Heart left ventricle (tissue), 16 donors: ENCODE measurements around the gene EPYC. TPM values are rescaled to one million over a fixed set of nuclear protein-coding genes. Genes with fewer than 3 reads are reported as not detected.

ENCODE experiments used
- ATAC-seq, 4 donors: fragments of 200-7000 bp; cut with Tn5 transposase; one replicate each; pipeline ENCODE4 v1.9.1; 2020 to 2022; ENCODE audit warnings: moderate library complexity in 4 of 4, mild to moderate bottlenecking in 3 of 4, moderate number of reproducible peaks in 1 of 4
- DNase-seq, 5 donors: peaks; one replicate each; pipeline ENCODE4 v3.0.0-alpha.2; 2020
- H3K27ac ChIP-seq, 12 donors: fragments of 200-600 bp; sonication (generic) in 4 of 12; one replicate each; pipeline versions ENCODE4 v1.5.0 to v1.8.0; 2016 to 2022; ENCODE audit warnings: mild to moderate bottlenecking in 2 of 12
- H3K27me3 ChIP-seq, 9 donors: fragments of 200-600 bp; sonication (generic) in 2 of 9; one replicate each; pipeline versions ENCODE4 v1.5.1 to v1.8.0; 2016 to 2022; ENCODE audit warnings: mild to moderate bottlenecking in 3 of 9
- H3K36me3 ChIP-seq, 9 donors: fragments of 200-600 bp; sonication (generic) in 2 of 9; one replicate each; pipeline versions ENCODE4 v1.5.0 to v1.8.0; 2018 to 2022; ENCODE audit warnings: mild to moderate bottlenecking in 2 of 9
- H3K4me1 ChIP-seq, 12 donors: fragments of 200-600 bp; sonication (generic) in 4 of 12; one replicate each; pipeline versions ENCODE4 v1.5.0 to v1.8.0; 2016 to 2022; ENCODE audit warnings: mild to moderate bottlenecking in 3 of 12
- H3K4me3 ChIP-seq, 12 donors: fragments of 200-600 bp; sonication (generic) in 4 of 12; one replicate each; pipeline versions ENCODE4 v1.5.0 to v1.8.0; 2017 to 2022; ENCODE audit warnings: mild to moderate bottlenecking in 9 of 12, moderate library complexity in 4 of 12
- H3K9me3 ChIP-seq, 12 donors: fragments of 200-600 bp; sonication (generic) in 4 of 12; one replicate each; pipeline versions ENCODE4 v1.5.0 to v1.8.0; 2016 to 2022; ENCODE audit warnings: mild to moderate bottlenecking in 1 of 12
- POLR2A ChIP-seq, 2 donors: fragments of 450-650 bp; IDR thresholded peaks; one replicate each; pipeline ENCODE4 v1.6.1; 2017; ENCODE audit warnings: antibody characterized with exemption in 2 of 2, mild to moderate bottlenecking in 2 of 2, moderate library complexity in 2 of 2
- WGBS, 4 donors: extraction: QIAGEN DNeasy Blood & Tissue Kit in 2 of 4; methylation state at CpG; one replicate each; pipeline versions ENCODE4 v1.1.5 to v1.1.7; 2013 to 2018; 5-methylcytosine and 5-hydroxymethylcytosine counted together
- intact Hi-C, 10 donors: fragments of 100-400 bp; cut with DNase I; formaldehyde crosslinking; loops; one replicate each; pipeline versions ENCODE4 v1.11.1 to v1.14.2; 2022
- polyA plus RNA-seq, 2 donors: library from polyadenylated mRNA; stranded (reverse); fragments of 200-250 nt; gene quantifications; one replicate each; pipeline ENCODE4 v1.2.3, GENCODE V29; 2013
- total RNA-seq, 9 donors: library from RNA; depleted of rRNA in 2 of 9; stranded (reverse); fragments of >200 nt in 2 of 9; fragmentation: NEBNext Ultra II Directional in 3 of 9; extraction: Animal tissue kit (Norgen Biotek cat#: 25700) in 3 of 9; gene quantifications; one replicate each; pipeline versions ENCODE4 v1.1.0 to v1.2.4, GENCODE V29; 2016 to 2023
- TF ChIP-seq, protein P1 (sequence below), 12 donors: fragments of 200-600 bp; sonication (generic) in 4 of 12; IDR thresholded peaks; one replicate each; pipeline versions ENCODE4 v1.5.0 to v1.8.0; 2018 to 2022; ENCODE audit warnings: antibody characterized with exemption in 12 of 12, mild to moderate bottlenecking in 5 of 12
- donor health status: ischemic (EF 13 %, LVEDD 7.1; RV severe dilation, severe dysfunction).
- donor health status: healthy with polysubstance abuse.
- donor health status: DM: no; HTN: yes; CAD: no.
- donor health status: DM: no; HTN: no; CAD: no.
- donor health status: ischemic (EF 25% LVEDD 6.9; RV normal size, moderate dysfunction).
- donor health status: ischemic (EF 25% LVEDD 5.7; RV mildly dilated, moderate dysfunction).
- donor health status: healthy.
- donor health status: DM: yes; HTN: yes; CAD: no.
- donor health status: ischemic (EF 35%, LVEDD 5.7; RV mildly dilated, moderate dysfunction).
- donor health status: nonischemic (EF 11% LVEDD 7.7; RV severe dilation, severe dysfunction).
- donor health status: DM: yes; HTN: yes; CAD: no.
- donor health status: PGD.
- donor health status: ischemic (EF 29% LVEDD 5.4; RV normal size, mild dysfunction).
- donor health status: nonischemic (EF 23%, LVEDD 6.1; RV moderate dilation, normal function).

The EPYC gene
- total and polyA plus RNA-seq, 11 donors, result not detected

DNA sequence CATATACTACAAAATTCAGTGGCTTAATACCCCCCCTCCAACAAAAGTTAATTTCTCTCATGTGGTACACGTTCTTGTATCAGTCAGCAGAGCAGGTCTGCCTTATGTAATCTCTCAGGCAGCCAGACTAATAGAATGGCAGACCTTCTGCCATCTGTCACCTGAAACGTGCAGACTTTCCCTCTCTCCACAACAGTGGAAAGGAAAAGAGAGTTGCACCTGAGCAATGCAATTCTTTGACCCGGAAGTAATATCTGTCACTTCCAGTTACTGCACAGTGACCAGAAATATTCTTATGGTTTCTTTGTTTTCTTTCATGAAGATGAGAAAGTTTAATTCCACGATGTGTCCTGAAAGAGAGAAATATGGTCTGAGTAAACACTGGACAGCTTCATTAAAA, 38.6 kb upstream of the EPYC start:
- H3K27ac ChIP-seq, result no peak overlapping the region
- intact Hi-C loops, result no loop called here
- no peaks in the 10 kb centered on the region for H3K9me3 ChIP-seq
- H3K4me3 ChIP-seq, result no peak overlapping the region
- no peaks in the 10 kb centered on the region for H3K4me1 ChIP-seq
- no peaks in the 10 kb centered on the region for H3K27me3 ChIP-seq
- 62 to 67% (median 66%) methylated on average over 4 of the region's 4 CpGs for WGBS, 4 donors
- no peak for DNase-seq
- TF ChIP-seq, protein P1, sequence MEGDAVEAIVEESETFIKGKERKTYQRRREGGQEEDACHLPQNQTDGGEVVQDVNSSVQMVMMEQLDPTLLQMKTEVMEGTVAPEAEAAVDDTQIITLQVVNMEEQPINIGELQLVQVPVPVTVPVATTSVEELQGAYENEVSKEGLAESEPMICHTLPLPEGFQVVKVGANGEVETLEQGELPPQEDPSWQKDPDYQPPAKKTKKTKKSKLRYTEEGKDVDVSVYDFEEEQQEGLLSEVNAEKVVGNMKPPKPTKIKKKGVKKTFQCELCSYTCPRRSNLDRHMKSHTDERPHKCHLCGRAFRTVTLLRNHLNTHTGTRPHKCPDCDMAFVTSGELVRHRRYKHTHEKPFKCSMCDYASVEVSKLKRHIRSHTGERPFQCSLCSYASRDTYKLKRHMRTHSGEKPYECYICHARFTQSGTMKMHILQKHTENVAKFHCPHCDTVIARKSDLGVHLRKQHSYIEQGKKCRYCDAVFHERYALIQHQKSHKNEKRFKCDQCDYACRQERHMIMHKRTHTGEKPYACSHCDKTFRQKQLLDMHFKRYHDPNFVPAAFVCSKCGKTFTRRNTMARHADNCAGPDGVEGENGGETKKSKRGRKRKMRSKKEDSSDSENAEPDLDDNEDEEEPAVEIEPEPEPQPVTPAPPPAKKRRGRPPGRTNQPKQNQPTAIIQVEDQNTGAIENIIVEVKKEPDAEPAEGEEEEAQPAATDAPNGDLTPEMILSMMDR (IDR thresholded peaks at IDR 0.05), result no peak
- no peak for TF ChIP-seq POLR2A (IDR thresholded peaks at IDR 0.05)
- ATAC-seq, result no peak
- H3K36me3 ChIP-seq, result no peaks in the 10 kb centered on the region

DNA sequence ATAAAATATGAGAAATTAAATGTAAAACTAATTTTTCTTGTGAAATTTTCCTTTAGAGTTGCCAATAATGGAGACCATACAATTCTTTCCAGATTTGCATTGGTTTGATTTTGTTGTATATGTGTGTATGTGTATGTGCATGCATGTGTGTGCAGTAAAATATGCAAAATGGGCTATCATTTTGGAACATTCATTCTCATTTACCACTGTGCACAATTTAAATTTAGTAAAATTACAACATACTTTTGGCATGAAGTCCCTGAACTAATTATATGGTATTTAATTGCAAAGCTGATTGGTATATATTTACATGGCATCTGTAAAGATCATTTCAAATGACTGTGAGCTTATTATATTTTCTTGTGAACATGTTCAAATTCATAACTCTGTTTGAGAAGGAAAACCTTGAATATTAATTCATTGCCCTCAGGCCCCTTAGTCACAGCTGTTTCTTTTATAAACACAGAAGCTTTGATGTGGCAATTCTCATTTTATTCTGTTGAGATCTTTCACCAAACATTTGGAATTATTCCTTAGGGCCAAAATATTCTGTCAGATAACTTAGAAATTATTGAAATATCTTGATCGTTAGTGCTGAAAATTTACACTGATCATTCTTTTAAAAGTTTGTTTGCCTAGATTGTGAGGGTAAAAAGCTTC, 35.5 kb upstream of the EPYC start:
- no peaks in the 10 kb centered on the region for H3K36me3 ChIP-seq
- no peak overlapping the region for H3K4me3 ChIP-seq
- 70 to 76% (median 72%) methylated on average over 1 of the region's 1 CpG for whole genome bisulfite sequencing, 4 donors
- no peaks in the 10 kb centered on the region for H3K27me3 ChIP-seq
- no peaks in the 10 kb centered on the region for H3K4me1 ChIP-seq
- no peak overlapping the region for H3K27ac ChIP-seq
- no peak for DNase-seq
- TF ChIP-seq POLR2A (IDR thresholded peaks at IDR 0.05), result no peak
- TF ChIP-seq, protein P1 (IDR thresholded peaks at IDR 0.05), result no peak
- ATAC-seq, result no peak
- H3K9me3 ChIP-seq, result no peaks in the 10 kb centered on the region
- intact Hi-C loops, result no loop called here

DNA sequence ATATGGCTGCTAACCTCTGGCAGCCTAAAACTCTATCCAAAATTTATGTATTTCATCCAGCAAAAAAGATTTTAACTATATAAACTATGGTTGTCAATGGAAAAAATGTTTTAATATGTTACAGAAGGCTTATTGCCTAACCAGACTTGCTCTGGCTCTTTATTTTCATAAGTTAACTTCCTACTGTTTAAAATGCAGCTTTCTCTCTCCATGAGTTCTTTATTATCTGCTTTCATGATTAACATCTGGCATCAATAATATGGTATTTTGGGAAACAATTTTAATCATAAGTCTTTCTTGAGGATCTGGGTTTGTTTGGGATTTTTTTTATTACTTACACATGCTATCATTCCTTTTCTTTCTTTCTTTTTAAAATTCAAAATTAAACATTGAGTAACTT, 32.5 kb upstream of the EPYC start:
- Histone ChIP-seq H3K27ac (peak overlapping the region in 3 of 12 donors; percentile 1 to 17 (median 14)), H3K4me3 (no peak overlapping the region), H3K4me1 (no peaks in the 10 kb centered on the region), H3K9me3 (no peaks in the 10 kb centered on the region), H3K27me3 (no peaks in the 10 kb centered on the region), H3K36me3 (no peaks in the 10 kb centered on the region)
- intact Hi-C loops, result no loop called here
- no peak for ATAC-seq
- no peak for DNase-seq
- no peak for TF ChIP-seq POLR2A (IDR thresholded peaks at IDR 0.05)
- TF ChIP-seq, protein P1 (IDR thresholded peaks at IDR 0.05), result no peak

DNA sequence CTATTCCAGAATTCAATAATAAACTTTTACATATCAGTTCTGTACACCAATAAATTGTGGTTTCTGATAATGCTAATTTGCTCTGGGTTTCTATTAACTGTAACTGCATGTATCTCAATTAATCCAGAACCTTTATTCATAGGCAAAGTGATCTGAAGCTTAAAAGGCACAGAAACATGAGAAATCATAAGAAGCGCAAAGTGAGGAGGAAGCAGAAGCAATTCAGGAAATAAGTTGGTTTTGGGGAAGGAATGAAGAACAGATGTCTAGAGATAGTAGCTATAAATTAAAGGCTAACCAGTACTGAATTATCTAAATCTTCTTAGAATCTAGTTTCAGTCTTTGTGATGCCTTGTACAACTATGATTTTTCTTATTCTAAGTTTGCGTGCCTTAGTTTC, 28.5 kb upstream of the EPYC start:
- Histone ChIP-seq H3K4me1 (no peaks in the 10 kb centered on the region), H3K36me3 (no peaks in the 10 kb centered on the region), H3K4me3 (no peak overlapping the region), H3K27ac (no peak overlapping the region), H3K27me3 (no peaks in the 10 kb centered on the region), H3K9me3 (no peaks in the 10 kb centered on the region)
- WGBS, 4 donors, result 88 to 93% (median 89%) methylated on average over 2 of the region's 2 CpGs
- ATAC-seq, result no peak
- TF ChIP-seq, protein P1 (IDR thresholded peaks at IDR 0.05), result no peak
- no peak for TF ChIP-seq POLR2A (IDR thresholded peaks at IDR 0.05)
- no peak for DNase-seq
- intact Hi-C loops, result no loop called here
